Psoas muscle (tissue), 8 donors: ENCODE results near the gene AKT3. TPM values are rescaled to one million over a fixed set of nuclear protein-coding genes. Genes with fewer than 3 reads are reported as not detected.

Source experiments
- ATAC-seq, 4 donors: fragments of 200-7000 bp; cut with Tn5 transposase; one replicate each; pipeline ENCODE4 v1.9.1; 2020; ENCODE audit warnings: moderate library complexity in 3 of 4, mild to moderate bottlenecking in 2 of 4
- DNase-seq, 2 donors: peaks; one replicate each; pipeline ENCODE4 v3.0.0-alpha.2; 2020
- H3K27ac ChIP-seq: fragments of 200-600 bp; one replicate; pipeline ENCODE4 v1.8.0; 2022
- H3K27me3 ChIP-seq, 3 donors: fragments of 200-600 bp in 1 of 3; one replicate each; pipeline versions ENCODE4 v1.6.1 to v1.8.0; 2013 to 2022; ENCODE audit warnings: low read length in 2 of 3, mild to moderate bottlenecking in 2 of 3, moderate library complexity in 1 of 3; ENCODE audit not compliant: insufficient read depth in 3 of 3
- H3K36me3 ChIP-seq, 2 donors: fragments of 200-600 bp in 1 of 2; one replicate each; pipeline versions ENCODE4 v1.6.1 to v1.8.0; 2013 to 2022; ENCODE audit warnings: low read depth in 1 of 2, mild to moderate bottlenecking in 1 of 2, moderate library complexity in 1 of 2; ENCODE audit not compliant: insufficient read depth in 1 of 2
- H3K4me1 ChIP-seq: fragments of 200-600 bp; one replicate; pipeline ENCODE4 v1.8.0; 2022
- H3K4me3 ChIP-seq: fragments of 200-600 bp; one replicate; pipeline ENCODE4 v1.8.0; 2022; ENCODE audit warnings: mild to moderate bottlenecking
- H3K9me3 ChIP-seq: fragments of 200-600 bp; one replicate; pipeline ENCODE4 v1.8.0; 2022
- CTCF ChIP-seq: fragments of 200-600 bp; IDR thresholded peaks from one replicate; pipeline ENCODE4 v1.8.0; 2022; ENCODE audit warnings: antibody characterized with exemption
- WGBS, 3 donors: extraction: QIAGEN DNeasy Blood & Tissue Kit; methylation state at CpG; one replicate each; pipeline versions ENCODE4 v1.1.6 to v1.1.7; 2013; 5-methylcytosine and 5-hydroxymethylcytosine counted together
- intact Hi-C, 2 donors: fragments of 100-400 bp; cut with DNase I; formaldehyde crosslinking; loops; one replicate each; pipeline versions ENCODE4 v1.11.0 to v1.14.2; 2022
- polyA plus RNA-seq, 3 donors: library from polyadenylated mRNA; stranded (reverse); fragments of 200-250 nt; gene quantifications; one replicate each; pipeline ENCODE4 v1.2.3, GENCODE V29; 2013
- total RNA-seq, 4 donors: library from RNA; stranded (reverse); fragmentation: NEBNext Ultra II Directional in 2 of 4; extraction: Animal tissue kit (Norgen Biotek cat#: 25700) in 2 of 4; gene quantifications; one replicate each; pipeline versions ENCODE4 v1.2.1 to v1.2.4, GENCODE V29; 2021 to 2023
- donor health status: healthy with polysubstance abuse.
- donor health status: DM: no; HTN: no; CAD: no; lungs with moderate emphysema.
- donor health status: Bipolar disorder and iron deficiency.
- donor health status: healthy.
- donor health status: DM: yes; HTN: yes; CAD: no.
- donor health status: DM: no; HTN: no; CAD: no.
- donor health status: DM: no; HTN: no; CAD: no.
- donor health status: DM: yes; HTN: yes; CAD: no.

Gene AKT3
- total and polyA plus RNA-seq, 7 donors, result 3.3 to 25.1 (median 9.8) TPM

DNA sequence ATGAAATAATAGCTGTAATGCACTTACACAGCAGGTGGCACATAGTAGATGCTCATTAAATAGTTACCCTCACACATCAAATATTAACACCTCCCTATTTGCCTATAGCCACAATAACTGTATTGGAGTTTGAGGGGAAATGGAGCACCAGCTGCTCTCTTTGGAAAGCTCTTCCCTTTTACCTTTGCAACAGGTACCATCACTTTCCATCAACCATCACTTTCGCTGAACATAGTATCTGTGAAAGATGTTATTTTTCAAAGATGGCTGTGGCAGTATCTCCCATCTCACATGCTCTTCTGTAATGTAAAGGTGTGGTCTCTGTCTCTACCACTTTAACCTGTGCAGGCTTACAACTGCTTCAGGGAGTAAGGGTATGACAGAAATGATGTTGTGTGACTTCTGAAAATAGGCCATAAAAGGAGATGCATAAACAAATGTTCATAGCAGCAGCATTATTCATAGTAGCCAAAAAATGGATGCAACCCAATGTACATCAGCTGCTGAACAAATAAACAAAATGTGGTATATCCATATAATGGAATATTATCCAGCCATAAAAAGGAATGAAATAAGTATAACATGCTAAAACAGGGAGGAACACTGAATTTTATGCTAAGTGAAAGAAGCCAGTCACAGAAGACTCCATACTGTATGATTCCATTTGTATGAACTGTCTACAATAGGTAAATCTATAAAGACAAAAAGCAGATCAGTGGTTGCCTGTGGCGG lies 288.3 kb downstream of the AKT3 start:
- Histone ChIP-seq H3K4me3 (no peak overlapping the region), H3K36me3 (no peaks in the 10 kb centered on the region), H3K27me3 (no peaks in the 10 kb centered on the region), H3K4me1 (no peaks in the 10 kb centered on the region), H3K27ac (no peak overlapping the region), H3K9me3 (no peaks in the 10 kb centered on the region)
- 97 to 100% (median 98%) methylated on average over 2 of the region's 2 CpGs for WGBS, 3 donors
- ATAC-seq (no peak), DNase-seq (no peak)
- intact Hi-C loops, result no loop called here
- no peak for TF ChIP-seq CTCF

DNA sequence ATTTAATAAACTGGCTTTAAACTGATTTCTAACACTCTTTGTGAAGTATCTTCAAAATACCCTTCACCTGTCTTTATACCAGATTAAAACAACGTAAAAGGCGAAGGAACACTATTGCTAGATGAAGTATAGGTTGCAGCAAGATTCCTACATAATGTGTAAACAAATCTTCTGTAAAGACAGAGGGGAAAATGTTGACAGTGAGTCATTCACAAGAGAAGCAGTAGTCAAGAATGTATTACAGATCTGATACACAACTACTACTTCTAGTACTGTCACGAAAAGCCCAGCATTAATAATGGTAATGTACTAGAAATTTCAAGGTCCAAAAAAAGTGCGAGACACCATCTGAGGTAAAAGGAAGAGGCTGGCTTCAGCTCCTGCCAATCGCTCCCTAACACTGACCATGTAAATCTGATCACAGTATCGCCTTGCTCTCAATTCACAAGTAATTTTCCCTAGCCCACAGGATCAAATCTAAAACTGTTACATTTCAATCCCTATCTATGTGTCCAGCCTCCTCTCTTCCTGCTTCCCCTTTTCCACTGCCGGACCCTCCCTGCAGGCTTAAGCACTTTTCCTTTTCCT lies 290.4 kb downstream of the AKT3 start:
- Histone ChIP-seq H3K36me3 (no peaks in the 10 kb centered on the region), H3K4me1 (no peaks in the 10 kb centered on the region), H3K27me3 (no peaks in the 10 kb centered on the region), H3K27ac (no peak overlapping the region), H3K9me3 (no peaks in the 10 kb centered on the region), H3K4me3 (no peak overlapping the region)
- ATAC-seq (no peak), DNase-seq (no peak)
- 83 to 88% (median 85%) methylated on average over 7 of the region's 7 CpGs for WGBS, 3 donors
- no peak for TF ChIP-seq CTCF
- intact Hi-C loops, result no loop called here

DNA sequence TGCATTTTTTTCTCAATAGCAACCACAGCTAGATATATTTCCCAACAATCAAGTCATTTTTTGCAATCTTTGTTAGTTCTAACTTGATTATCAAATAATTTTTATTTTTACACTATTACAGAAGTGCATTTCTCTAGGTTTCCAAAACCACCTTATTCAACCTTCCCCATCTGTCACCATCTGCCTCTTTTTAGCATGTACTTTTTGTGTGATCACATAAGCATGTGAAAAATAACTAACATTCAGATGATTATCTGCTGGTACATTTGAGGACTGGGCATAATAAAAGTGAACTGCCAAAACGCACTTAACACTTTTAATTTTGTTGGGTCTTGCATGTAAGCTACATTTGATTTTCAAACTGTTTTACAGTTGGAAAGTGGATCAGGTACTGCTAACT lies 291.5 kb downstream of the AKT3 start:
- ATAC-seq (no peak), DNase-seq (no peak)
- Histone ChIP-seq H3K36me3 (no peaks in the 10 kb centered on the region), H3K9me3 (no peaks in the 10 kb centered on the region), H3K27ac (no peak overlapping the region), H3K27me3 (no peaks in the 10 kb centered on the region), H3K4me1 (no peaks in the 10 kb centered on the region), H3K4me3 (no peak overlapping the region)
- no peak for TF ChIP-seq CTCF
- WGBS, 3 donors, result 85 to 94% (median 86%) methylated on average over 1 of the region's 1 CpG
- intact Hi-C loops, result no loop called here

DNA sequence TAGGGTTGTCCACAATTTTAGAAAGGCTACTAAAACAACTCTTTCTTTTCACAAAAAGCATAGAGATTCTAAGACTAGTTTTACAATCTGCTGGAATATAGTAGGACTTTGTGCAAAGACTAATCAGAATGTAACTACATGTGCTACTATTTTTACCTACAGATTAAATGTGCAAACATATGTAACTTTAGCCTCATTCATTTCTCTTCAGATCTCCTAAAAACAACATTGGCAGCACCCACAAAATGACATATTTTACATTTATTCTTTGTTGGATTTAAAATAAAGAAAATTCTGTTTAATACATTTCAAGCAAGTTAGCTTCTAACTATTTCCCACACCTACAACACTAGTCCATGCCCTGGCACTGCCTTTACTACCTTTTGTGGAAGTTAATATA lies 292.2 kb downstream of the AKT3 start:
- no peak for ATAC-seq

More for the DNA sequence above, 292.2 kb downstream of the AKT3 start:
- intact Hi-C loops, result no loop called here
- Histone ChIP-seq H3K36me3 (no peaks in the 10 kb centered on the region), H3K27me3 (no peaks in the 10 kb centered on the region), H3K4me1 (no peaks in the 10 kb centered on the region), H3K4me3 (no peak overlapping the region), H3K27ac (no peak overlapping the region), H3K9me3 (no peaks in the 10 kb centered on the region)
- no peak for DNase-seq
- no peak for TF ChIP-seq CTCF
